HFFc6 (cell line): ENCODE data around the gene HLA-DQA1. TPM values are rescaled to one million over a fixed set of nuclear protein-coding genes. Genes with fewer than 3 reads are reported as not detected.
"Not testable (repeated sequence)": the region's sequence is repeated elsewhere in the genome, so short reads cannot be mapped to it uniquely, and the experiment has no call there.

Experiments
- DNase-seq: peaks from one replicate; pipeline ENCODE4 v3.0.0-alpha.2; 2018
- H3K27ac Mint-ChIP-seq: 2 replicates; pipeline ENCODE4 v1.8.0; 2020; ENCODE audit warnings: mild to moderate bottlenecking, mixed read lengths
- H3K27me3 Mint-ChIP-seq: 2 replicates; pipeline ENCODE4 v1.8.0; 2021; ENCODE audit warnings: mild to moderate bottlenecking, moderate library complexity, mixed read lengths; ENCODE audit not compliant: insufficient read depth
- H3K36me3 Mint-ChIP-seq: 2 replicates; pipeline ENCODE4 v1.8.0; 2021; ENCODE audit warnings: low read depth, mixed read lengths
- H3K4me1 Mint-ChIP-seq: 2 replicates; pipeline ENCODE4 v1.8.0; 2020; ENCODE audit warnings: low read depth, mixed read lengths
- H3K4me3 Mint-ChIP-seq: 2 replicates; pipeline ENCODE4 v1.8.0; 2020; ENCODE audit warnings: mild to moderate bottlenecking, moderate library complexity, mixed read lengths
- H3K9me3 Mint-ChIP-seq: 2 replicates; pipeline ENCODE4 v1.8.0; 2020; ENCODE audit warnings: mild to moderate bottlenecking, mixed read lengths
- CTCF ChIP-seq: fragments of 200-600 bp; sonication (generic); IDR thresholded peaks from 2 replicates; pipeline ENCODE4 v1.5.0; 2021; ENCODE audit warnings: antibody characterized with exemption, mild to moderate bottlenecking
- total RNA-seq, 6 experiments: library from RNA; stranded (reverse); fragmentation: NEBNext Ultra II Directional; extraction: Animal tissue kit (Norgen Biotek cat#: 25700); gene quantifications; 2 replicates in 1 of 6; 3 replicates in 5 of 6; pipeline ENCODE4 v1.2.3, GENCODE V29; 2021

HLA-DQA1 gene
- total RNA-seq, 6 experiments from 2014 or later: not detected

DNA sequence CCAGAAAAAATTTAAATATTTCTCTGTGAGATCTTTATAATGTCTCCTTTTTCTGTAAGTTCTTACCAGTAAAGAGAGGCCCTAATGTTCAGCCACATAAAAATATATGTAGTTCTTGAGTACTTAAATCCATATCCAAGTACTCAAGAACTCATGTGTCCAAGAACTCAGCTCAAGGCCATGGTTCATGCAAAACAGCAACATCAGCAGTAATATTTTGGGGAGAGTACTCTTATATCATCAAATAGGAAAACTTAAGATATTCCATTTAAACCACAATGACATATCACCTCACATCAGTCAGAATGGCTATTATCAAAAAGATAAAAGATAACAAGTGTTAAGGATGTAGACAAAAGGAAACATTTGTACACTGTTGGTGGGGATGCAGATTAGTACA lies 32.7 kb downstream of the HLA-DQA1 start:
- H3K27ac Mint-ChIP-seq: no peak overlapping the region

DNA sequence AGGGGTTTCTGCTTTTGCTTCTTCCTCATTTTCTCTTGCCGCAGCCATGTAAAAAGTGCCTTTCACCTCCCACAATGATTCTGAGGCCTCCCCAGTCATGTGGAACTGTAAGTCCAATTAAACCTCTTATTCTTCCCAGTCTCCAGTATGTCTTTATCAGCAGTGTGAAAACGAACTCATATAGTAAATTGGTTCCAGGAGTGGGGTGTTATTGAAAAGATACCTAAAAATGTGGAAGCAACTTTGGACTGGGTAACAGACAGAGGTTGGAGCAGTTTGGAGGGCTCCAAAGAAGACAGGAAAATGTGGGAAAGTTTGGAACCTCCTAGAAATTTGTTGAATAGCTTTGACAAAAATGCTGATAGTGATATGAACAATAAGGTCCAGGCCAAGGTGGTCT lies 34.7 kb downstream of the HLA-DQA1 start:
- not testable (repeated sequence) for DNase-seq, H3K9me3 Mint-ChIP-seq, H3K4me1 Mint-ChIP-seq, H3K36me3 Mint-ChIP-seq, H3K4me3 Mint-ChIP-seq, H3K27ac Mint-ChIP-seq, H3K27me3 Mint-ChIP-seq

More for the DNA sequence above, 32.7 kb downstream of the HLA-DQA1 start:
- H3K9me3 Mint-ChIP-seq: peaks cover 7% of the 10 kb centered on the region
- no peaks in the 10 kb centered on the region for H3K4me1 Mint-ChIP-seq
- no peak for TF ChIP-seq CTCF
- no peak overlapping the region for H3K4me3 Mint-ChIP-seq
- peaks cover 20% of the 10 kb centered on the region; the same call in 1 of the 2 replicates for H3K27me3 Mint-ChIP-seq
- H3K36me3 Mint-ChIP-seq: peaks cover 4% of the 10 kb centered on the region; the same call in 1 of the 2 replicates
- DNase-seq: no peak

DNA sequence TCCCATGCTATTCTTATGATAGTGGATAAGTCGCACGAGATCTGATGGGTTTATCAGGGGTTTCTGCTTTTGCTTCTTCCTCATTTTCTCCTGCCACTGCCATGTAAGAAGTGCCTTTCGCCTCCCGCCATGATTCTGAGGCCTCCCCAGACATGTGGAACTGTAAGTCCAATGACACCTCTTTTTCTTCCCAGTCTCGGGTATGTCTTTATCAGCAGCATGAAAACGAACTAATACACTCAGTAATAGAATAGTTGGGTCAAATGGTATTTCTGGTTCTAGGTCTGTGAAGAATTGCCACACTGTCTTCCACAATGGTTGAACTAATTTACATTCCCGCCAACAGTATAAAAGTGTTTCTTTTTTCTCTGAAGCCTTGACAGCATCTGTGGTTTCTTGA lies 36.9 kb downstream of the HLA-DQA1 start:
- H3K27ac Mint-ChIP-seq, H3K9me3 Mint-ChIP-seq, H3K27me3 Mint-ChIP-seq, DNase-seq, H3K4me1 Mint-ChIP-seq, H3K4me3 Mint-ChIP-seq, H3K36me3 Mint-ChIP-seq: not testable (repeated sequence)

DNA sequence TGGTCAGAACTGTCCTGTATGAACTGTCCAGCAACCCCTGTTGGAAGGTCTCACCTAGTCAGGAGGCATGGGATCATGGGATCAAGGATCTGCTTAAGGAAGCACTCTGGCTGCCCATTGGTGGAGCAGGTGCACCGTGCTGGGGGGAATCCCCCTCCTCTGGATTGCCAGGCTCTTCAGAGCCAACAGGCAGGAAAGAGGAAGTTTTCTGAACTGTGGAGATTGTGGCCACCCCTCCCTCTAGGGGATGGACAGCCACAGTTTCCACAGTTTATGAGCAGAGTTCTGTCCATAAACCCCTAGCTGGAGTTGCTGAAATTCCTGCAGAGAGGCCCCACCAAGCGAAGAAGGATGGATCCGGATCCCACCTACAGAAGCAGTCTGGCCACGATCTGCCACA lies 42.3 kb downstream of the HLA-DQA1 start:
- Mint-ChIP-seq H3K4me3 (no peak overlapping the region), H3K9me3 (no peaks in the 10 kb centered on the region), H3K27ac (no peak overlapping the region), H3K27me3 (peaks cover 7% of the 10 kb centered on the region; the same call in 1 of the 2 replicates), H3K4me1 (no peaks in the 10 kb centered on the region), H3K36me3 (no peaks in the 10 kb centered on the region)
- no peak for TF ChIP-seq CTCF
- DNase-seq: no peak

- H3K4me1 Mint-ChIP-seq: no peaks in the 10 kb centered on the region
- H3K27ac Mint-ChIP-seq: no peak overlapping the region
- H3K4me3 Mint-ChIP-seq: no peak overlapping the region
- H3K9me3 Mint-ChIP-seq: no peaks in the 10 kb centered on the region
- TF ChIP-seq CTCF: no peak
- no peak for DNase-seq
- H3K27me3 Mint-ChIP-seq: peaks cover 9% of the 10 kb centered on the region
- H3K36me3 Mint-ChIP-seq: no peaks in the 10 kb centered on the region
These were observed 42.8 kb downstream of the HLA-DQA1 start for GRCh38 chr6:32680055-32680454.

GRCh38 chr6:32684246-32684645 lies 47.0 kb downstream of the HLA-DQA1 start:
- H3K27me3 Mint-ChIP-seq: peaks cover 8% of the 10 kb centered on the region
- H3K27ac Mint-ChIP-seq: no peak overlapping the region
- TF ChIP-seq CTCF: no peak
- H3K9me3 Mint-ChIP-seq: no peaks in the 10 kb centered on the region
- no peaks in the 10 kb centered on the region for H3K36me3 Mint-ChIP-seq
- DNase-seq: no peak
- no peak overlapping the region for H3K4me3 Mint-ChIP-seq
- H3K4me1 Mint-ChIP-seq: no peaks in the 10 kb centered on the region

GRCh38 chr6:32685603-32686002 lies 48.4 kb downstream of the HLA-DQA1 start:
- no peak for TF ChIP-seq CTCF
- no peak overlapping the region for H3K27ac Mint-ChIP-seq
- H3K9me3 Mint-ChIP-seq: no peaks in the 10 kb centered on the region
- no peaks in the 10 kb centered on the region for H3K4me1 Mint-ChIP-seq
- DNase-seq: no peak
- no peaks in the 10 kb centered on the region for H3K36me3 Mint-ChIP-seq
- H3K27me3 Mint-ChIP-seq: peaks cover 7% of the 10 kb centered on the region
- H3K4me3 Mint-ChIP-seq: no peak overlapping the region
